Karpas-422 (cell line): ENCODE results near the gene CLDN7. TPM values are rescaled to one million over a fixed set of nuclear protein-coding genes. Genes with fewer than 3 reads are reported as not detected.

Source experiments
- DNase-seq: peaks from one replicate; pipeline ENCODE4 v3.0.0-alpha.2; 2015
- H2AFZ ChIP-seq: fragments of 200-600 bp; sonication (generic); 2 replicates; pipeline ENCODE4 v1.6.1; 2014; ENCODE audit warnings: antibody characterized with exemption, low read length, mixed read lengths
- H3K27ac ChIP-seq: fragments of 200-600 bp; sonication (generic); 2 replicates; pipeline ENCODE4 v1.5.1; 2014; ENCODE audit warnings: mild to moderate bottlenecking, low read length, moderate library complexity
- H3K27me3 ChIP-seq: fragments of 200-600 bp; sonication (generic); 2 replicates; pipeline ENCODE4 v1.6.1; 2014; ENCODE audit warnings: low read length, mixed read lengths
- H3K36me3 ChIP-seq: fragments of 200-600 bp; sonication (generic); 2 replicates; pipeline ENCODE4 v1.6.1; 2014; ENCODE audit warnings: low read length, mixed read lengths; ENCODE audit not compliant: insufficient read depth
- H3K4me1 ChIP-seq: fragments of 200-600 bp; sonication (generic); 2 replicates; pipeline ENCODE4 v1.6.1; 2014; ENCODE audit warnings: mild to moderate bottlenecking, low read length, mixed read lengths
- H3K4me2 ChIP-seq: fragments of 200-600 bp; sonication (generic); 2 replicates; pipeline ENCODE4 v1.6.1; 2014; ENCODE audit warnings: low read length, low read depth, mild to moderate bottlenecking; ENCODE audit not compliant: poor library complexity, severe bottlenecking
- H3K4me3 ChIP-seq: fragments of 200-600 bp; sonication (generic); 2 replicates; pipeline ENCODE4 v1.5.1; 2014; ENCODE audit warnings: mild to moderate bottlenecking, antibody characterized with exemption, low read length, mixed read lengths
- H3K79me2 ChIP-seq: fragments of 200-600 bp; sonication (generic); 2 replicates; pipeline ENCODE4 v1.6.1; 2014; ENCODE audit warnings: mild to moderate bottlenecking, low read length, mixed read lengths
- H3K9ac ChIP-seq: fragments of 200-600 bp; sonication (generic); 2 replicates; pipeline ENCODE4 v1.6.0; 2014; ENCODE audit warnings: low read length
- H3K9me2 ChIP-seq: fragments of 200-600 bp; sonication (generic), shearing (Covaris generic); replicated peaks from 2 replicates; pipeline ENCODE4 v1.6.0; 2014; ENCODE audit warnings: mild to moderate bottlenecking, low read length, moderate library complexity; ENCODE audit not compliant: insufficient read depth
- H3K9me3 ChIP-seq: fragments of 300-700, 200-600 bp; sonication (generic); 2 replicates; pipeline ENCODE4 v1.6.1; 2014; ENCODE audit warnings: low read length, mixed read lengths
- H4K20me1 ChIP-seq: fragments of 200-600 bp; sonication (generic); 2 replicates; pipeline ENCODE4 v1.6.1; 2014; ENCODE audit warnings: mild to moderate bottlenecking, antibody characterized with exemption, low read length, low read depth; ENCODE audit not compliant: insufficient read depth
- total RNA-seq: library from RNA; depleted of rRNA; stranded (reverse); fragments of >200 nt; shearing (Covaris generic); gene quantifications from 2 replicates; pipeline ENCODE4 v1.2.3, GENCODE V29; 2014; ENCODE audit warnings: low replicate concordance

CLDN7 gene
- total RNA-seq, 1 experiment from 2014 or later = not detected

- peak overlapping the region; percentile 61; the same call in 1 of the 2 replicates for H3K4me3 ChIP-seq
- no peaks in the 10 kb centered on the region for H4K20me1 ChIP-seq
- peaks cover 28% of the 10 kb centered on the region for H3K4me1 ChIP-seq
- no peaks in the 10 kb centered on the region for H3K9me3 ChIP-seq
- no peak overlapping the region for H2AFZ ChIP-seq
- no peak for DNase-seq
- no peaks in the 10 kb centered on the region for H3K36me3 ChIP-seq
- peak overlapping the region; percentile 76 for H3K4me2 ChIP-seq
- H3K27me3 ChIP-seq = no peaks in the 10 kb centered on the region
- no peaks in the 10 kb centered on the region for H3K79me2 ChIP-seq
- H3K27ac ChIP-seq = no peak overlapping the region
- H3K9ac ChIP-seq = peak overlapping the region; percentile 45; the same call in 1 of the 2 replicates
- no peaks in the 10 kb centered on the region for H3K9me2 ChIP-seq
Measured at GRCh38 chr17:7281953-7282751, 19.9 kb upstream of the CLDN7 start.

- Histone ChIP-seq H3K9me2 (no peaks in the 10 kb centered on the region), H3K4me1 (peaks cover 25% of the 10 kb centered on the region), H2AFZ (peak within 1 kb of the TSS; percentile 47), H3K27ac (no peak within 1 kb of the TSS), H3K36me3 (no peaks in the 10 kb centered on the region), H3K27me3 (no peaks in the 10 kb centered on the region), H4K20me1 (no peaks in the 10 kb centered on the region), H3K9ac (peak within 1 kb of the TSS; percentile 53), H3K9me3 (no peaks in the 10 kb centered on the region), H3K79me2 (no peaks in the 10 kb centered on the region), H3K4me3 (peak within 1 kb of the TSS; percentile 61), H3K4me2 (peak within 1 kb of the TSS; percentile 76)
- DNase-seq = peak; percentile 98
Measured at GRCh38 chr17:7281074-7281952, 19.0 kb upstream of the CLDN7 start, which contains the start of gene SLC2A4. Gene SLC2A4, plus strand, starts transcription at chr17:7281718. Its CDS starts 217 bp downstream, at chr17:7281935.

DNA sequence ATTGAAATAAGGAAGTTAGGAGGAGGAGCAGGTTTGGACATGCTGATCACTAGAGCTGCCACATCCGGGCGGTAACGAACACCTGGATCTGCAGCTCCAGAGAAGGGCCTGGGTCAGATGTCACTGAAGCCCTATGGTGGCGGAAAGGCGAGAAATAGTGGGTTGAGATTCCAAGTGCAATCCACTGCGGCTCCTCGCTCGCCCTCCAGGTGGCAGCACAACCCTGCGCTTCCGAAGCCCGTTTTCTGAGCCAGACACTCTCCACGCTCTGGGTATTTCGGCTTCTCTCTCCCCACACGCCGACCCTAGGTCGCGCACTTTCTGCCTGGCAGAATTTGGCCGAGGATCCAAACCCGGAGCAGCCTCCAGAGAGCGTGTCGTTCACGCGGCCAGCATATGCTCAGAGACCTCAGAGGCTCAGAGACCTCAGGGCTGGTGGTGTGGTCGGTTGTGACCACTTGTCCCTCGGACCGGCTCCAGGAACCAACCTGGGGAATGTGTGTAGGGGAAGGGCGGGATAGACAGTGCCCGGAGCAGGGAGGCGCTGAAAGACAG lies 18.3 kb upstream of the CLDN7 start:
- no peaks in the 10 kb centered on the region for H3K27me3 ChIP-seq
- peak overlapping the region; percentile 61 for H3K4me3 ChIP-seq
- no peaks in the 10 kb centered on the region for H3K9me3 ChIP-seq
- H3K9me2 ChIP-seq = no peaks in the 10 kb centered on the region
- H3K36me3 ChIP-seq = no peaks in the 10 kb centered on the region
- H3K79me2 ChIP-seq = no peaks in the 10 kb centered on the region
- H2AFZ ChIP-seq = peak overlapping the region; percentile 47
- H3K4me2 ChIP-seq = peak overlapping the region; percentile 76
- H4K20me1 ChIP-seq = no peaks in the 10 kb centered on the region
- H3K27ac ChIP-seq = no peak overlapping the region
- DNase-seq = peak; percentile 95
- H3K4me1 ChIP-seq = peaks cover 21% of the 10 kb centered on the region
- H3K9ac ChIP-seq = peak overlapping the region; percentile 53

DNA sequence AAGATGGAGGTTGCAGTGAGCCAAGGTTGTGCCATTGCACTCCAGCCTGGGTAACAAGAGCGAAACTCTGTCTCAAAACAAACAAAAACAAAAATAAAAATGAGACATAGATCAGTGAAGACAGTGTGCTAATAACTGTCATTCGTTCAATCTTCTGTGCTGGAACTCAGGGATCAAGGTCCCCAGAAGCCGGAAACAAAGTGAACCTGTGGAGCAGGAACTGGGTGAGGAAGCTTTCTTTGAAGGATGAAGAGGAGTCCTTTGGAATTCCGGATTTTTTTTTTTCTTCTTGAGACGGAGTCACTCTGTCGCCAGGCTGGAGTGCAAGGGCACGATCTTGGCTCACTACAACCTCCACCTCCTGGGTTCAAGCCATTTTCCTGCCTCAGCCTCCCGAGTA lies 17.2 kb upstream of the CLDN7 start:
- no peak overlapping the region for H3K27ac ChIP-seq
- DNase-seq = no peak
- H3K4me3 ChIP-seq = no peak overlapping the region
- no peak overlapping the region for H3K4me2 ChIP-seq
- no peaks in the 10 kb centered on the region for H3K9me3 ChIP-seq
- no peaks in the 10 kb centered on the region for H4K20me1 ChIP-seq
- no peak overlapping the region for H2AFZ ChIP-seq
- no peaks in the 10 kb centered on the region for H3K79me2 ChIP-seq
- peaks cover 21% of the 10 kb centered on the region for H3K4me1 ChIP-seq
- no peaks in the 10 kb centered on the region for H3K36me3 ChIP-seq
- H3K27me3 ChIP-seq = no peaks in the 10 kb centered on the region
- H3K9me2 ChIP-seq = no peaks in the 10 kb centered on the region
- no peak overlapping the region for H3K9ac ChIP-seq

DNA sequence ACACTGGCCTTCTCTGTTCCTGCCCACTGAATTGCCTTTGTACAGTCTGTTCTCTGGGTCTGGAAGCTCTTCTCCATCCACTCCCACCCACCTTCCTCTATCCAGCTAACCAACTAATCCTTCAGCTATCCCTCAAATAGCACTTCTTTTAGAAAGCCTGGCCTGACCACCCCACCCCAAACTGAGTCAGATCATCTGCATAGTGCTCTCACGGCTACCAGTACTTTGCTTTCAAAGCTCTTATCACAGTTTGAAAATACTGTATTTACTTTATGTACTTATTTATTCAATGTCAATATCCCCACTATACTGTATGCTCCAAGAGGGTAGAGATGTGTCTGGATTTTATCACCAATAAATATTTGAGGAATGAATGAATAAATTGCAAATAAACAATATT lies 4.5 kb upstream of the CLDN7 start:
- H3K79me2 ChIP-seq = no peaks in the 10 kb centered on the region
- no peaks in the 10 kb centered on the region for H4K20me1 ChIP-seq
- H3K4me1 ChIP-seq = no peaks in the 10 kb centered on the region
- no peak for DNase-seq
- H3K9me2 ChIP-seq = no peaks in the 10 kb centered on the region
- no peak overlapping the region for H2AFZ ChIP-seq
- no peak overlapping the region for H3K4me2 ChIP-seq
- no peaks in the 10 kb centered on the region for H3K9me3 ChIP-seq
- H3K36me3 ChIP-seq = no peaks in the 10 kb centered on the region
- H3K4me3 ChIP-seq = no peak overlapping the region
- no peaks in the 10 kb centered on the region for H3K27me3 ChIP-seq
- H3K9ac ChIP-seq = no peak overlapping the region
- H3K27ac ChIP-seq = no peak overlapping the region

DNA sequence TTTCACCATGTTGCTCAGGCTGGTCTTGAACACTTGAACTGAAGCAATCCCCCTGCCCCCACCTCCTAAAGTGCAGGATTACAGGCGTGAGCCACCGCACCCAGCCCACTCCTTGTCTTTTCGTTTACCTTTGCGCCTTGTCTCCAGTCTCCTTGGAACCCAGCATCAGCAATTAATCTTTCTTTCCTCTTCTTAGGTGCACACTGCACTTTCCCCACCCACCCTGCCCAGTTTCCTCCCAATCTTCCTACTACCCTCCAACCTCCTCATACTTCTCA lies 1.5 kb upstream of the CLDN7 start:
- H3K4me1 ChIP-seq = no peaks in the 10 kb centered on the region
- no peaks in the 10 kb centered on the region for H3K9me3 ChIP-seq
- H2AFZ ChIP-seq = no peak overlapping the region
- no peaks in the 10 kb centered on the region for H4K20me1 ChIP-seq
- no peak overlapping the region for H3K4me3 ChIP-seq
- H3K9ac ChIP-seq = no peak overlapping the region
- no peaks in the 10 kb centered on the region for H3K9me2 ChIP-seq
- no peak overlapping the region for H3K27ac ChIP-seq
- H3K36me3 ChIP-seq = no peaks in the 10 kb centered on the region
- no peaks in the 10 kb centered on the region for H3K79me2 ChIP-seq
- no peaks in the 10 kb centered on the region for H3K27me3 ChIP-seq
- DNase-seq = no peak
- H3K4me2 ChIP-seq = no peak overlapping the region

GRCh38 chr17:7262935-7263800 lies 890 bp upstream of the CLDN7 start:
- no peaks in the 10 kb centered on the region for H3K79me2 ChIP-seq
- no peak overlapping the region for H3K4me3 ChIP-seq
- H3K9me3 ChIP-seq = no peaks in the 10 kb centered on the region
- no peak overlapping the region for H3K4me2 ChIP-seq
- DNase-seq = no peak
- no peak overlapping the region for H2AFZ ChIP-seq
- no peaks in the 10 kb centered on the region for H3K36me3 ChIP-seq
- H3K9me2 ChIP-seq = no peaks in the 10 kb centered on the region
- no peak overlapping the region for H3K27ac ChIP-seq
- H4K20me1 ChIP-seq = no peaks in the 10 kb centered on the region
- no peak overlapping the region for H3K9ac ChIP-seq
- no peaks in the 10 kb centered on the region for H3K27me3 ChIP-seq
- H3K4me1 ChIP-seq = no peaks in the 10 kb centered on the region
